Measurements from ENCODE around the gene ZNF536. TPM values are rescaled to one million over a fixed set of nuclear protein-coding genes. Genes with fewer than 3 reads are reported as not detected.

Gene ZNF536
- under 1 TPM; 0.08 to 0.94 (median 0.26) TPM for total RNA-seq
- polyA plus RNA-seq, result under 1 TPM in 2 of 3 donors, not detected in 1; 0.01 to 0.22 TPM
- long read RNA-seq, donor 1, result 0 reads
- long read RNA-seq, donor 2, result 0 reads

GRCh38 chr19:30371960-30372824 lies at the start of gene ZNF536:
Gene ZNF536 (plus strand): TSS chr19:30372384. CDS start chr19:30443563, 71,179 bp downstream.
- WGBS, 3 donors, result 65 to 69% (median 65%) methylated on average over 9 of the region's 9 CpGs
- H3K27me3 ChIP-seq (ENCODE audit: insufficient read depth in 3 of 3, low read length in 2 of 3), result peaks cover 0 to 36% (median 16%) of the 10 kb centered on the region in 3 donors
- ATAC-seq, result no peak

GRCh38 chr19:30322641-30323320 lies 49.4 kb upstream of the ZNF536 start:
- Histone ChIP-seq H3K4me3 (no peak overlapping the region), H3K36me3 (ENCODE audit: insufficient read depth in 1 of 2, low read depth in 1 of 2) (no peaks in the 10 kb centered on the region), H3K27ac (no peak overlapping the region), H3K4me1 (no peaks in the 10 kb centered on the region), H3K27me3 (ENCODE audit: insufficient read depth in 3 of 3, low read length in 2 of 3) (peaks cover 0 to 6% (median 0%) of the 10 kb centered on the region in 3 donors), H3K9me3 (no peaks in the 10 kb centered on the region)
- 88 to 94% (median 90%) methylated on average over 6 of the region's 6 CpGs for WGBS, 3 donors
- TF ChIP-seq CTCF (IDR thresholded peaks at IDR 0.05), result no peak
- no peak for DNase-seq
- no peak for ATAC-seq
- intact Hi-C loops (cut with DNase I), result no loop called here

More at GRCh38 chr19:30371960-30372824, at the start of gene ZNF536:
- Histone ChIP-seq H3K4me1 (no peaks in the 10 kb centered on the region), H3K4me3 (no peak within 1 kb of the TSS), H3K9me3 (no peaks in the 10 kb centered on the region), H3K36me3 (ENCODE audit: insufficient read depth in 1 of 2, low read depth in 1 of 2) (no peaks in the 10 kb centered on the region), H3K27ac (no peak within 1 kb of the TSS)
- no peak for DNase-seq
- intact Hi-C loops (cut with DNase I), result no loop called here
- no peak for TF ChIP-seq CTCF (IDR thresholded peaks at IDR 0.05)

- intact Hi-C loops (cut with DNase I), result no loop called here
- no peaks in the 10 kb centered on the region for H3K4me1 ChIP-seq
- no peak for DNase-seq
- no peaks in the 10 kb centered on the region for H3K9me3 ChIP-seq
- no peak overlapping the region for H3K4me3 ChIP-seq
- TF ChIP-seq CTCF (IDR thresholded peaks at IDR 0.05), result no peak
- peaks cover 0 to 6% (median 0%) of the 10 kb centered on the region in 3 donors for H3K27me3 ChIP-seq (ENCODE audit: insufficient read depth in 3 of 3, low read length in 2 of 3)
- no peaks in the 10 kb centered on the region for H3K36me3 ChIP-seq (ENCODE audit: insufficient read depth in 1 of 2, low read depth in 1 of 2)
- no peak overlapping the region for H3K27ac ChIP-seq
- no peak for ATAC-seq
These were observed 48.3 kb upstream of the ZNF536 start for GRCh38 chr19:30323904-30324303.

- Histone ChIP-seq H3K27ac (no peak overlapping the region), H3K4me1 (no peaks in the 10 kb centered on the region), H3K27me3 (ENCODE audit: insufficient read depth in 3 of 3, low read length in 2 of 3) (peaks cover 0 to 6% (median 0%) of the 10 kb centered on the region in 3 donors), H3K9me3 (no peaks in the 10 kb centered on the region), H3K4me3 (no peak overlapping the region), H3K36me3 (ENCODE audit: insufficient read depth in 1 of 2, low read depth in 1 of 2) (no peaks in the 10 kb centered on the region)
- ATAC-seq (no peak), DNase-seq (no peak)
- intact Hi-C loops (cut with DNase I), result no loop called here
- no peak for TF ChIP-seq CTCF (IDR thresholded peaks at IDR 0.05)
- 78 to 85% (median 79%) methylated on average over 7 of the region's 7 CpGs for WGBS, 3 donors
These were observed 47.2 kb upstream of the ZNF536 start for GRCh38 chr19:30324982-30325381.
